Fibroblast of gingiva (primary cell): Measurements from ENCODE around the gene SIAH1.
"Not testable (repeated sequence)": the region's sequence is repeated elsewhere in the genome, so short reads cannot be mapped to it uniquely, and the experiment has no call there.

Source experiments
- DNase-seq: peaks from one replicate; pipeline ENCODE4 v3.0.0-alpha.2; 2011; ENCODE audit warnings: low read depth

Gene SIAH1

GRCh38 chr16:48366165-48367093, 18.8 kb downstream of the SIAH1 start:
- DNase-seq = peak; percentile 89

- peak; percentile 81 for DNase-seq
Observed at GRCh38 chr16:48365601-48366164, 19.5 kb downstream of the SIAH1 start.

- DNase-seq = no peak
Observed at GRCh38 chr16:48365025-48365600, 20.1 kb downstream of the SIAH1 start.

- no peak for DNase-seq
Observed at GRCh38 chr16:48361540-48362144, 23.6 kb downstream of the SIAH1 start.

GRCh38 chr16:48361012-48361411, 24.2 kb downstream of the SIAH1 start:
- no peak for DNase-seq

- no peak for DNase-seq
Observed at GRCh38 chr16:48359983-48360382, 25.2 kb downstream of the SIAH1 start.

GRCh38 chr16:48358419-48358818, 26.8 kb downstream of the SIAH1 start:
- no peak for DNase-seq

- no peak for DNase-seq
Observed at GRCh38 chr16:48356633-48357376, 28.4 kb downstream of the SIAH1 start.

- no peak for DNase-seq
Observed at GRCh38 chr16:48354877-48355855, 30.0 kb downstream of the SIAH1 start.

GRCh38 chr16:48354385-48354784, 30.8 kb downstream of the SIAH1 start:
- not testable (repeated sequence) for DNase-seq

GRCh38 chr16:48353565-48354163, 31.5 kb downstream of the SIAH1 start:
- peak; percentile 70 for DNase-seq

GRCh38 chr16:48352648-48353390, 32.4 kb downstream of the SIAH1 start:
- DNase-seq = no peak

GRCh38 chr16:48350736-48351135, 34.5 kb downstream of the SIAH1 start:
- DNase-seq = no peak

- DNase-seq = no peak
Observed at GRCh38 chr16:48347980-48348379, 37.2 kb downstream of the SIAH1 start.

- DNase-seq = no peak
Observed at GRCh38 chr16:48347191-48347865, 37.9 kb downstream of the SIAH1 start.

GRCh38 chr16:48342591-48342990, 42.6 kb downstream of the SIAH1 start:
- no peak for DNase-seq

- DNase-seq = no peak
Observed at GRCh38 chr16:48340054-48340453, 45.2 kb downstream of the SIAH1 start.

GRCh38 chr16:48335961-48336360, 49.3 kb downstream of the SIAH1 start:
- DNase-seq = peak; percentile 67

GRCh38 chr16:48334325-48334724, 50.9 kb downstream of the SIAH1 start:
- no peak for DNase-seq
